GM13977 (cell line): ENCODE data around the gene TBC1D2B.

Source experiments
- DNase-seq: peaks from one replicate; pipeline ENCODE4 v3.0.0; 2012; ENCODE audit warnings: low spot score
- in situ Hi-C: fragments of 300-500 bp; cut with MboI; formaldehyde crosslinking; loops from one replicate; pipeline ENCODE4 v1.12.0; 2022; ENCODE audit warnings: low sequenced_read_pairs, low pct_unique_long_range_greater_than_20kb, mixed read lengths, inconsistent platforms; ENCODE audit not compliant: unreplicated experiment
- TF ChIP-seq, protein P1 (sequence below): IDR thresholded peaks from 2 replicates; pipeline ENCODE4 v1.5.1; 2012; ENCODE audit warnings: mild to moderate bottlenecking, control low read depth; ENCODE audit not compliant: insufficient read depth; ENCODE audit errors: extremely low read depth, missing control alignments

Gene TBC1D2B

DNA sequence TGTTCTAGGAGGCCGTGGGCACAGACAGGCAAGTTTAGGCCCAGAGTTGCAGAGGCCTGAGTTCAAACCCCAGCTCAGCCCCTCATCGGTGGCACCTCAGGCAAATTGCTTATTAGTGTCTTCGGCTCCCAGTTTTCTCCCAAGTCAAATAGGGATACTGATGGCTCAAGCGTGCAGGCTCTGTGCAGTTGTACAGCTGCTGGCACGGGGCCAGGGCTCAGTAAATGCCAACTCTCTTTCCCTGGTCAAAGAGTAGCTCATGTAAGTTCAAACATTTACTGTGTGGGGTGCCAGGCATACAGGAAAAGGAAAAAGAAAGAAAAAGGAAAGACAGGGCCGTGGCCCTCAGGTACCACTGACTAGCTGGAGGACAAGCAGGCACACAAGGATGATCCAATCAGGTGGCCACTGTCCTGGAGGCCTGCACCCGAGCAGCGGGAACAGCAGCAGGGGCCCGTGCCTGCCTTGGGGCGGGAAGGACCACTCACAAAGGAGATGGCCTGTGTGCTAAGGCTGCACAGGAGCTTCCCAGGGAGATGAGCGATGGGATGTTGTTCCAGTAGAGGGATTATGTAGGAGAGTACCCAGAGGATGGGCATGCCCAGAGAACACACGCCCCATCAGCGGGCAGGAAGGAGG lies 70.8 kb downstream of the TBC1D2B start:
- in situ Hi-C loops: loop anchor here (10.0 kb wide), 1 partner anchor 88 kb away; the partner anchor contains the start of gene SH2D7
- no peak for DNase-seq
- TF ChIP-seq, protein P1, sequence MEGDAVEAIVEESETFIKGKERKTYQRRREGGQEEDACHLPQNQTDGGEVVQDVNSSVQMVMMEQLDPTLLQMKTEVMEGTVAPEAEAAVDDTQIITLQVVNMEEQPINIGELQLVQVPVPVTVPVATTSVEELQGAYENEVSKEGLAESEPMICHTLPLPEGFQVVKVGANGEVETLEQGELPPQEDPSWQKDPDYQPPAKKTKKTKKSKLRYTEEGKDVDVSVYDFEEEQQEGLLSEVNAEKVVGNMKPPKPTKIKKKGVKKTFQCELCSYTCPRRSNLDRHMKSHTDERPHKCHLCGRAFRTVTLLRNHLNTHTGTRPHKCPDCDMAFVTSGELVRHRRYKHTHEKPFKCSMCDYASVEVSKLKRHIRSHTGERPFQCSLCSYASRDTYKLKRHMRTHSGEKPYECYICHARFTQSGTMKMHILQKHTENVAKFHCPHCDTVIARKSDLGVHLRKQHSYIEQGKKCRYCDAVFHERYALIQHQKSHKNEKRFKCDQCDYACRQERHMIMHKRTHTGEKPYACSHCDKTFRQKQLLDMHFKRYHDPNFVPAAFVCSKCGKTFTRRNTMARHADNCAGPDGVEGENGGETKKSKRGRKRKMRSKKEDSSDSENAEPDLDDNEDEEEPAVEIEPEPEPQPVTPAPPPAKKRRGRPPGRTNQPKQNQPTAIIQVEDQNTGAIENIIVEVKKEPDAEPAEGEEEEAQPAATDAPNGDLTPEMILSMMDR: no peak

GRCh38 chr15:78004919-78005634 lies 72.4 kb downstream of the TBC1D2B start:
- in situ Hi-C loops: loop anchor here (10.0 kb wide), 1 partner anchor 90 kb away; the partner anchor contains the start of gene SH2D7
- DNase-seq: no peak
- TF ChIP-seq, protein P1: no peak

DNA sequence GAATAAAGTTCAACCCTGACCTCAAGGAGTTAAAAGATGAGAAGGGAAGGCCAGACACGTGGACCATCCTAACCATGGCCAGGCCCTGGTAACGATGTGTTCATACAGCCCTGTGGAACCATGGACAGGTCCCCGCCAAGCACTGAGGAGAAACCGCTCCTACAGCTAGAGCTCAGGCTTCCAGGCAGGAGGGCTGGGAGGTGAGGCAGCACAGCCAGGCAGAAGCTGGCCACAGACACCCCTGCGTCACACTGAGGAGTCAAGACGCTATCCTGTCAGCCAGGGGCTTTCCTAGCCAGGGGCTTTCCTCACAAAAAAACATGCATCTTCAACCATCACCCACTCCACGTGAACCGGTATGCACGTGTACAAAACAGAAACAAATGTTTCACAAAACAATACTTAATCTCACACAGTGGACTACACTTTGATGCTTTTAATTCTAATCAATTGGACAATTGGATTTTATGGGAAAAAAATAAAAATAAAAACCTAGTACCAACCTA lies 73.2 kb downstream of the TBC1D2B start:
- TF ChIP-seq, protein P1: no peak
- DNase-seq: peak; percentile 72
- in situ Hi-C loops: loop anchor here (10.0 kb wide), 1 partner anchor 91 kb away; the partner anchor contains the start of gene SH2D7

- DNase-seq: no peak
- in situ Hi-C loops: loop anchor here (10.0 kb wide), 1 partner anchor 91 kb away; the partner anchor contains the start of gene SH2D7
- TF ChIP-seq, protein P1: no peak
These were observed 73.9 kb downstream of the TBC1D2B start for GRCh38 chr15:78003539-78004008.

DNA sequence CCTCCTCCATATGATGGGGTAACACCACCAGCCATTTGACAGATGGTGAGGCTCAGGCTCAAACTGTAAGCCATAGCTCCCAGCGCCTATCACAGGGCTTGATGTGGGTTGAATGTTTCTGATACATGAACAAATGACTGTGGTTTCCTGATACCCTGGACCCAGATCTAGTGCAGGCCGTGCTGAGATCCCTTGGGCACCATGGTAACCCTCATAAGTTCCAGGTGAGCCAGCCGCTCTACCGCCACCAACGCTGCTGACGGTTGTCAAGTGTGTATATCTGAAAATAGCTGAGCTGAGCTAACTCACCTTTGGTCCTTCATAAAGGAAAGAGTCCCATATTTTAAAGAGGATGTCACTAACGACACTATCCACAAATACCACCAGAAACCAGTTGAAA lies 74.5 kb downstream of the TBC1D2B start:
- no peak for DNase-seq
- TF ChIP-seq, protein P1: no peak
- in situ Hi-C loops: loop anchor here (10.0 kb wide), 1 partner anchor 92 kb away; the partner anchor contains the start of gene SH2D7

GRCh38 chr15:78001656-78002055 lies 75.9 kb downstream of the TBC1D2B start:
- in situ Hi-C loops: loop anchor here (10.0 kb wide), 1 partner anchor 93 kb away; the partner anchor contains the start of gene SH2D7
- TF ChIP-seq, protein P1: no peak
- no peak for DNase-seq
